HuH-7 (cell line): ENCODE measurements around the gene TMEFF1.

Experiments used
- DNase-seq: peaks from one replicate; pipeline ENCODE4 v3.0.0; 2011; ENCODE audit warnings: low spot score

The TMEFF1 gene

GRCh38 chr9:100447041-100447440 is 25.9 kb upstream of the TMEFF1 start:
- no peak for DNase-seq

GRCh38 chr9:100448266-100448665 is 24.7 kb upstream of the TMEFF1 start:
- DNase-seq: no peak

GRCh38 chr9:100449420-100449819 is 23.5 kb upstream of the TMEFF1 start:
- no peak for DNase-seq

- DNase-seq: no peak
Observed at GRCh38 chr9:100452894-100453293, 20.1 kb upstream of the TMEFF1 start.

GRCh38 chr9:100455470-100455869 is 17.5 kb upstream of the TMEFF1 start:
- no peak for DNase-seq

GRCh38 chr9:100457517-100457916 is 15.4 kb upstream of the TMEFF1 start:
- no peak for DNase-seq

- no peak for DNase-seq
Observed at GRCh38 chr9:100459963-100460362, 13.0 kb upstream of the TMEFF1 start.

- DNase-seq: no peak
Observed at GRCh38 chr9:100465274-100465673, 7.7 kb upstream of the TMEFF1 start.

GRCh38 chr9:100465761-100466160 is 7.2 kb upstream of the TMEFF1 start:
- DNase-seq: no peak

- no peak for DNase-seq
Observed at GRCh38 chr9:100466171-100466828, 6.6 kb upstream of the TMEFF1 start.

- DNase-seq: peak; percentile 59
Observed at GRCh38 chr9:100466829-100467221, 6.1 kb upstream of the TMEFF1 start.

GRCh38 chr9:100468041-100468440 is 4.9 kb upstream of the TMEFF1 start:
- DNase-seq: no peak

GRCh38 chr9:100472268-100472667 is 681 bp upstream of the TMEFF1 start:
- DNase-seq: no peak

- DNase-seq: peak; percentile 46
Observed at GRCh38 chr9:100473276-100474081, 530 bp downstream of the TMEFF1 start.

- DNase-seq: no peak
Observed at GRCh38 chr9:100474082-100474923, 1.4 kb downstream of the TMEFF1 start.

GRCh38 chr9:100474924-100475276 is 2.0 kb downstream of the TMEFF1 start:
- no peak for DNase-seq

- DNase-seq: no peak
Observed at GRCh38 chr9:100477241-100477640, 4.3 kb downstream of the TMEFF1 start.

- DNase-seq: no peak
Observed at GRCh38 chr9:100478192-100478591, 5.2 kb downstream of the TMEFF1 start.

GRCh38 chr9:100479820-100480219 is 6.9 kb downstream of the TMEFF1 start:
- no peak for DNase-seq

GRCh38 chr9:100485196-100485595 is 12.2 kb downstream of the TMEFF1 start:
- DNase-seq: no peak

- no peak for DNase-seq
Observed at GRCh38 chr9:100486479-100487176, 13.7 kb downstream of the TMEFF1 start.

GRCh38 chr9:100488177-100488576 is 15.2 kb downstream of the TMEFF1 start:
- no peak for DNase-seq
